ENCODE data around the gene NR1H2. TPM values are rescaled to one million over a fixed set of nuclear protein-coding genes. Genes with fewer than 3 reads are reported as not detected.
A peak's percentile ranks its signal among the peaks of the same experiment; 100 is the strongest.

NR1H2 gene
- total RNA-seq, 1 donor = 113 TPM

GRCh38 chr19:50332244-50333038 is 43.8 kb upstream of the NR1H2 start:
- H3K4me3 ChIP-seq (ENCODE audit: insufficient read depth, low read length) = no peak overlapping the region
- H3K9me3 ChIP-seq (ENCODE audit: low read depth, low read length) = no peaks in the 10 kb centered on the region
- H3K27ac ChIP-seq (ENCODE audit: low read depth, low read length) = no peak overlapping the region
- H3K4me2 ChIP-seq (ENCODE audit: insufficient read depth, low read length) = no peak overlapping the region
- H3K4me1 ChIP-seq (ENCODE audit: insufficient read depth, low read length) = peaks cover 9% of the 10 kb centered on the region
- no peaks in the 10 kb centered on the region for H3K79me2 ChIP-seq (ENCODE audit: insufficient read depth, low read length)
- no peak for TF ChIP-seq CTCF (IDR thresholded peaks at IDR 0.05; ENCODE audit: extremely low read depth, low read depth, low read length)
- no peaks in the 10 kb centered on the region for H3K36me3 ChIP-seq (ENCODE audit: insufficient read depth, low read length)
- no peaks in the 10 kb centered on the region for H4K20me1 ChIP-seq (ENCODE audit: insufficient read depth, low read length)
- DNase-seq (ENCODE audit: insufficient read length, low spot score, missing footprints) = peak; percentile 71
- no peak overlapping the region for H2AFZ ChIP-seq (ENCODE audit: low read length)
- H3K27me3 ChIP-seq (ENCODE audit: insufficient read depth, low read length) = peaks cover 42% of the 10 kb centered on the region

- no peak overlapping the region for H3K27ac ChIP-seq (ENCODE audit: low read depth, low read length)
- peak overlapping the region; percentile 66 for H3K4me3 ChIP-seq (ENCODE audit: insufficient read depth, low read length)
- H3K9me3 ChIP-seq (ENCODE audit: low read depth, low read length) = no peaks in the 10 kb centered on the region
- H2AFZ ChIP-seq (ENCODE audit: low read length) = peak overlapping the region; percentile 95
- peaks cover 36% of the 10 kb centered on the region for H3K27me3 ChIP-seq (ENCODE audit: insufficient read depth, low read length)
- H3K4me1 ChIP-seq (ENCODE audit: insufficient read depth, low read length) = peaks cover 9% of the 10 kb centered on the region
- peak; percentile 98 for DNase-seq (ENCODE audit: insufficient read length, low spot score, missing footprints)
- no peaks in the 10 kb centered on the region for H4K20me1 ChIP-seq (ENCODE audit: insufficient read depth, low read length)
- H3K36me3 ChIP-seq (ENCODE audit: insufficient read depth, low read length) = no peaks in the 10 kb centered on the region
- no peaks in the 10 kb centered on the region for H3K79me2 ChIP-seq (ENCODE audit: insufficient read depth, low read length)
- H3K4me2 ChIP-seq (ENCODE audit: insufficient read depth, low read length) = peak overlapping the region; percentile 84
- no peak for TF ChIP-seq CTCF (IDR thresholded peaks at IDR 0.05; ENCODE audit: extremely low read depth, low read depth, low read length)
Measured at GRCh38 chr19:50333235-50333736, 43.0 kb upstream of the NR1H2 start.

GRCh38 chr19:50333737-50334617 is 42.3 kb upstream of the NR1H2 start:
- Histone ChIP-seq H3K27me3 (ENCODE audit: insufficient read depth, low read length) (peaks cover 33% of the 10 kb centered on the region), H4K20me1 (ENCODE audit: insufficient read depth, low read length) (no peaks in the 10 kb centered on the region), H3K79me2 (ENCODE audit: insufficient read depth, low read length) (no peaks in the 10 kb centered on the region), H3K27ac (ENCODE audit: low read depth, low read length) (no peak overlapping the region), H3K36me3 (ENCODE audit: insufficient read depth, low read length) (no peaks in the 10 kb centered on the region), H2AFZ (ENCODE audit: low read length) (peak overlapping the region; percentile 95), H3K4me3 (ENCODE audit: insufficient read depth, low read length) (peak overlapping the region; percentile 66), H3K4me1 (ENCODE audit: insufficient read depth, low read length) (peaks cover 9% of the 10 kb centered on the region), H3K4me2 (ENCODE audit: insufficient read depth, low read length) (peak overlapping the region; percentile 84), H3K9me3 (ENCODE audit: low read depth, low read length) (no peaks in the 10 kb centered on the region)
- no peak for TF ChIP-seq CTCF (IDR thresholded peaks at IDR 0.05; ENCODE audit: extremely low read depth, low read depth, low read length)
- DNase-seq (ENCODE audit: insufficient read length, low spot score, missing footprints) = peak; percentile 100
